K562 (cell line): ENCODE measurements around the gene CCDC17. TPM values are rescaled to one million over a fixed set of nuclear protein-coding genes. Genes with fewer than 3 reads are reported as not detected.

ENCODE experiments used
- CHD1 ChIP-seq: fragments of 200-600 bp; sonication (generic); IDR thresholded peaks from one replicate; pipeline ENCODE4 v1.6.1; 2012; ENCODE audit warnings: mild to moderate bottlenecking, moderate library complexity, low read length, inconsistent platforms
- DMBX1 ChIP-seq: fragments of 250-450 bp; sonication (Bioruptor Pico); IDR thresholded peaks from 2 replicates; pipeline ENCODE4 v1.8.0; 2022; ENCODE audit warnings: inconsistent platforms, mild to moderate bottlenecking, moderate library complexity, borderline replicate concordance
- HIVEP1 ChIP-seq: fragments of 250-450 bp; sonication (Bioruptor Pico); IDR thresholded peaks from 2 replicates; pipeline ENCODE4 v1.4.0; 2020; ENCODE audit warnings: mild to moderate bottlenecking
- HOXB6 ChIP-seq: fragments of 250-450 bp; sonication (Bioruptor Pico); IDR thresholded peaks from 2 replicates; pipeline ENCODE4 v1.5.1; 2022; ENCODE audit warnings: mild to moderate bottlenecking, borderline replicate concordance
- LEF1 ChIP-seq: fragments of 450-650 bp; IDR thresholded peaks from 2 replicates; pipeline ENCODE4 v1.6.1; 2016; ENCODE audit warnings: mild to moderate bottlenecking
- MAFK ChIP-seq: IDR thresholded peaks from 2 replicates; pipeline ENCODE4 v1.6.1; 2011; ENCODE audit warnings: low read length, improper control_type of control experiment
- SNRNP70 ChIP-seq: fragments of 200-400 bp; formaldehyde crosslinking; optimal IDR thresholded peaks from 2 replicates; pipeline ENCODE3; 2017; ENCODE audit warnings: low read depth, low read length
- SRSF7 ChIP-seq: fragments of 200-400 bp; formaldehyde crosslinking; optimal IDR thresholded peaks from 2 replicates; pipeline ENCODE3; 2017; ENCODE audit warnings: mild to moderate bottlenecking, low read depth, low read length
- ZNF699 ChIP-seq: fragments of 250-450 bp; sonication (Bioruptor Pico); IDR thresholded peaks from 2 replicates; pipeline ENCODE4 v1.8.0; 2021; ENCODE audit warnings: mild to moderate bottlenecking, moderate library complexity; ENCODE audit not compliant: insufficient replicate concordance
- ZSCAN29 ChIP-seq: fragments of 450-650 bp; IDR thresholded peaks from 2 replicates; pipeline ENCODE4 v1.6.1; 2017
- polyA plus RNA-seq, 8 experiments: library from polyadenylated mRNA; depleted of rRNA in 4 of 8; stranded (reverse) in 5 of 8; unstranded in 3 of 8; fragments of >200 nt; fragmentation: Nextera tagmentation in 2 of 8; fragmentation: Illumina TruSeq in 1 of 8; extraction: Ambion mirVana in 2 of 8; extraction: Trizol in 1 of 8; gene quantifications; 2 replicates each; pipeline versions ENCODE4 v1.2.1 to v1.2.3, GENCODE V29; 2011 to 2014; ENCODE audit warnings: inconsistent platforms in 1 of 8, missing spikeins in 1 of 8
- total RNA-seq, 7 experiments: library from RNA; depleted of rRNA in 6 of 7; stranded (reverse); fragments of >200 nt in 6 of 7; fragmentation: Illumina TruSeq in 2 of 7; extraction: Trizol in 2 of 7; gene quantifications; 2 replicates each; pipeline versions ENCODE4 v1.2.1 to v1.2.3, GENCODE V29; 2011 to 2021; ENCODE audit warnings: low replicate concordance in 1 of 7
- TF ChIP-seq, protein P1 (sequence below): fragments of 250-450 bp; sonication (Bioruptor Pico); IDR thresholded peaks from 2 replicates; pipeline ENCODE4 v1.4.0; 2020; ENCODE audit warnings: mild to moderate bottlenecking, moderate library complexity
- TF ChIP-seq, protein P2 (sequence below): sonication (generic); formaldehyde crosslinking; IDR thresholded peaks from 2 replicates; pipeline ENCODE4 v1.8.0; 2022; ENCODE audit warnings: mild to moderate bottlenecking, missing genetic modification reagents
- TF ChIP-seq, protein P3 (sequence below): conservative IDR thresholded peaks from 2 replicates; pipeline ENCODE4 v1.6.1; 2011; ENCODE audit warnings: low read depth, mild to moderate bottlenecking, low read length; ENCODE audit not compliant: control insufficient read depth
- TF ChIP-seq, protein P4 (sequence below): fragments of 450-650 bp; IDR thresholded peaks from 2 replicates; pipeline ENCODE4 v1.6.1; 2016; ENCODE audit warnings: antibody characterized with exemption
- TF ChIP-seq, protein P5 (sequence below): sonication (generic); formaldehyde crosslinking; IDR thresholded peaks from 2 replicates; pipeline ENCODE4 v1.8.0; 2022; ENCODE audit warnings: mild to moderate bottlenecking, missing genetic modification reagents, borderline replicate concordance
- TF ChIP-seq, protein P6 (sequence below): IDR thresholded peaks from 2 replicates; pipeline ENCODE4 v1.6.1; 2011; ENCODE audit not compliant: insufficient read length; ENCODE audit errors: extremely low read depth

The CCDC17 gene
- total and polyA plus RNA-seq, 9 of the 15 experiments (the other 6 are each of a cell fraction or from before 2014, with no cell fraction given) = 0.20 to 2.4 (median 0.85) TPM

DNA sequence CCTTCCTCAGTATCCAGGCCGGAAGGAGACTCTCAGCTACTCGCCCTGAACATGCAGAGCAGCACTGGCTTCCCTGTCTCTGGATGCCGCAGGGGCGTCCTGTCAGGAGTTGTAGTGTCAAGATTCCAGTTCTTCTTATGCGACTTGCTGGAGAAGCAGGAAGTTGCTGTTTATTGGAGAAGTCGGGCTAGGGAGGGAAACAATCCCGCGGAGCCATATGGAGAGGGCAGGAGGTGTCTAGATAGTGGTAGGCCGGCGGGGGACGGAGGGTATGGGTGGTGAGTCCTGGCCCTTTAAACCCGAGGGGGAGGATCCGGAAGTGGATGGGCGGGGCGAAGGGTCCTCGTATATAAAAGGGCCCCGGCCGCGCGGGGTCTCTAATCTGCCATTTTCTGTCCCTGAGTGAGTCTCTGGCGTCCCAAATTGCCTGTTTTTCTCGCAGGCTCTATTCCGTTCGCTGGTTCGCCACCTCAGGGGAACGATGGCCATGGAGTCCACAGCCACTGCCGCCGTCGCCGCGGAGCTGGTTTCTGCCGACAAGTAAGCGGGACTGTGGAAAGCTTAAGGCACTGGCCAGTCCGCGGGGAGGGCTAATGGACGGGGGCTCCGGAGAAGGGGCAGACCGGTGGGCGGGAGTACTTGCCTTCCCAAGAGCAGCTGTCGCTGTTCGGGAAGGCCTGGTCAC is 40.0 kb downstream of the CCDC17 start, which contains the start of gene NASP (continued):
- TF ChIP-seq, protein P1, sequence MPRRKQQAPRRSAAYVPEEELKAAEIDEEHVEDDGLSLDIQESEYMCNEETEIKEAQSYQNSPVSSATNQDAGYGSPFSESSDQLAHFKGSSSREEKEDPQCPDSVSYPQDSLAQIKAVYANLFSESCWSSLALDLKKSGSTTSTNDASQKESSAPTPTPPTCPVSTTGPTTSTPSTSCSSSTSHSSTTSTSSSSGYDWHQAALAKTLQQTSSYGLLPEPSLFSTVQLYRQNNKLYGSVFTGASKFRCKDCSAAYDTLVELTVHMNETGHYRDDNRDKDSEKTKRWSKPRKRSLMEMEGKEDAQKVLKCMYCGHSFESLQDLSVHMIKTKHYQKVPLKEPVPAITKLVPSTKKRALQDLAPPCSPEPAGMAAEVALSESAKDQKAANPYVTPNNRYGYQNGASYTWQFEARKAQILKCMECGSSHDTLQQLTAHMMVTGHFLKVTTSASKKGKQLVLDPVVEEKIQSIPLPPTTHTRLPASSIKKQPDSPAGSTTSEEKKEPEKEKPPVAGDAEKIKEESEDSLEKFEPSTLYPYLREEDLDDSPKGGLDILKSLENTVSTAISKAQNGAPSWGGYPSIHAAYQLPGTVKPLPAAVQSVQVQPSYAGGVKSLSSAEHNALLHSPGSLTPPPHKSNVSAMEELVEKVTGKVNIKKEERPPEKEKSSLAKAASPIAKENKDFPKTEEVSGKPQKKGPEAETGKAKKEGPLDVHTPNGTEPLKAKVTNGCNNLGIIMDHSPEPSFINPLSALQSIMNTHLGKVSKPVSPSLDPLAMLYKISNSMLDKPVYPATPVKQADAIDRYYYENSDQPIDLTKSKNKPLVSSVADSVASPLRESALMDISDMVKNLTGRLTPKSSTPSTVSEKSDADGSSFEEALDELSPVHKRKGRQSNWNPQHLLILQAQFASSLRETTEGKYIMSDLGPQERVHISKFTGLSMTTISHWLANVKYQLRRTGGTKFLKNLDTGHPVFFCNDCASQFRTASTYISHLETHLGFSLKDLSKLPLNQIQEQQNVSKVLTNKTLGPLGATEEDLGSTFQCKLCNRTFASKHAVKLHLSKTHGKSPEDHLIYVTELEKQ (CRISPR knock-in tag) = no peak
- TF ChIP-seq CHD1 (peak; percentile 100), ZSCAN29 (no peak), HIVEP1 (no peak), SNRNP70 (no peak), SRSF7 (no peak), MAFK (no peak), HOXB6 (CRISPR knock-in tag) (no peak), DMBX1 (CRISPR knock-in tag) (no peak; the same call in 1 of the 2 replicates), LEF1 (0 out of 2 replicates have a peak, but pooled peaks have one; percentile 17), ZNF699 (CRISPR knock-in tag) (no peak)
- TF ChIP-seq, protein P2, sequence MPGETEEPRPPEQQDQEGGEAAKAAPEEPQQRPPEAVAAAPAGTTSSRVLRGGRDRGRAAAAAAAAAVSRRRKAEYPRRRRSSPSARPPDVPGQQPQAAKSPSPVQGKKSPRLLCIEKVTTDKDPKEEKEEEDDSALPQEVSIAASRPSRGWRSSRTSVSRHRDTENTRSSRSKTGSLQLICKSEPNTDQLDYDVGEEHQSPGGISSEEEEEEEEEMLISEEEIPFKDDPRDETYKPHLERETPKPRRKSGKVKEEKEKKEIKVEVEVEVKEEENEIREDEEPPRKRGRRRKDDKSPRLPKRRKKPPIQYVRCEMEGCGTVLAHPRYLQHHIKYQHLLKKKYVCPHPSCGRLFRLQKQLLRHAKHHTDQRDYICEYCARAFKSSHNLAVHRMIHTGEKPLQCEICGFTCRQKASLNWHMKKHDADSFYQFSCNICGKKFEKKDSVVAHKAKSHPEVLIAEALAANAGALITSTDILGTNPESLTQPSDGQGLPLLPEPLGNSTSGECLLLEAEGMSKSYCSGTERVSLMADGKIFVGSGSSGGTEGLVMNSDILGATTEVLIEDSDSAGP (CRISPR knock-in tag) = peak; percentile 96
- TF ChIP-seq, protein P3, sequence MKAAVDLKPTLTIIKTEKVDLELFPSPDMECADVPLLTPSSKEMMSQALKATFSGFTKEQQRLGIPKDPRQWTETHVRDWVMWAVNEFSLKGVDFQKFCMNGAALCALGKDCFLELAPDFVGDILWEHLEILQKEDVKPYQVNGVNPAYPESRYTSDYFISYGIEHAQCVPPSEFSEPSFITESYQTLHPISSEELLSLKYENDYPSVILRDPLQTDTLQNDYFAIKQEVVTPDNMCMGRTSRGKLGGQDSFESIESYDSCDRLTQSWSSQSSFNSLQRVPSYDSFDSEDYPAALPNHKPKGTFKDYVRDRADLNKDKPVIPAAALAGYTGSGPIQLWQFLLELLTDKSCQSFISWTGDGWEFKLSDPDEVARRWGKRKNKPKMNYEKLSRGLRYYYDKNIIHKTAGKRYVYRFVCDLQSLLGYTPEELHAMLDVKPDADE = peak; percentile 85; the same call in 1 of the 2 replicates
- TF ChIP-seq, protein P4, sequence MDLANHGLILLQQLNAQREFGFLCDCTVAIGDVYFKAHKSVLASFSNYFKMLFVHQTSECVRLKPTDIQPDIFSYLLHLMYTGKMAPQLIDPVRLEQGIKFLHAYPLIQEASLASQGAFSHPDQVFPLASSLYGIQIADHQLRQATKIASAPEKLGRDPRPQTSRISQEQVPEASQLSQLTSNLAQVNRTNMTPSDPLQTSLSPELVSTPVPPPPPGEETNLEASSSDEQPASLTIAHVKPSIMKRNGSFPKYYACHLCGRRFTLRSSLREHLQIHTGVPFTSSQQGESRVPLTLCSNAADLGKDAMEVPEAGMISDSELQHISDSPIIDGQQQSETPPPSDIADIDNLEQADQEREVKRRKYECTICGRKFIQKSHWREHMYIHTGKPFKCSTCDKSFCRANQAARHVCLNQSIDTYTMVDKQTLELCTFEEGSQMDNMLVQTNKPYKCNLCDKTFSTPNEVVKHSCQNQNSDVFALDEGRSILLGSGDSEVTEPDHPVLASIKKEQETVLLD = peak; percentile 42; the same call in 1 of the 2 replicates
- TF ChIP-seq, protein P5, sequence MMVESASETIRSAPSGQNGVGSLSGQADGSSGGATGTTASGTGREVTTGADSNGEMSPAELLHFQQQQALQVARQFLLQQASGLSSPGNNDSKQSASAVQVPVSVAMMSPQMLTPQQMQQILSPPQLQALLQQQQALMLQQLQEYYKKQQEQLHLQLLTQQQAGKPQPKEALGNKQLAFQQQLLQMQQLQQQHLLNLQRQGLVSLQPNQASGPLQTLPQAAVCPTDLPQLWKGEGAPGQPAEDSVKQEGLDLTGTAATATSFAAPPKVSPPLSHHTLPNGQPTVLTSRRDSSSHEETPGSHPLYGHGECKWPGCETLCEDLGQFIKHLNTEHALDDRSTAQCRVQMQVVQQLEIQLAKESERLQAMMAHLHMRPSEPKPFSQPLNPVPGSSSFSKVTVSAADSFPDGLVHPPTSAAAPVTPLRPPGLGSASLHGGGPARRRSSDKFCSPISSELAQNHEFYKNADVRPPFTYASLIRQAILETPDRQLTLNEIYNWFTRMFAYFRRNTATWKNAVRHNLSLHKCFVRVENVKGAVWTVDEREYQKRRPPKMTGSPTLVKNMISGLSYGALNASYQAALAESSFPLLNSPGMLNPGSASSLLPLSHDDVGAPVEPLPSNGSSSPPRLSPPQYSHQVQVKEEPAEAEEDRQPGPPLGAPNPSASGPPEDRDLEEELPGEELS (CRISPR knock-in tag) = no peak; the same call in 1 of the 2 replicates
- TF ChIP-seq, protein P6, sequence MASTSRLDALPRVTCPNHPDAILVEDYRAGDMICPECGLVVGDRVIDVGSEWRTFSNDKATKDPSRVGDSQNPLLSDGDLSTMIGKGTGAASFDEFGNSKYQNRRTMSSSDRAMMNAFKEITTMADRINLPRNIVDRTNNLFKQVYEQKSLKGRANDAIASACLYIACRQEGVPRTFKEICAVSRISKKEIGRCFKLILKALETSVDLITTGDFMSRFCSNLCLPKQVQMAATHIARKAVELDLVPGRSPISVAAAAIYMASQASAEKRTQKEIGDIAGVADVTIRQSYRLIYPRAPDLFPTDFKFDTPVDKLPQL = peak; percentile 90
